Activated CD8-positive, alpha-beta T cell treated with anti-CD3 and anti-CD28 coated beads, Interleukin-2, amount 10 ng/mL, durations not matched to agents 7 days and 5 days (primary cell): ENCODE results near the gene STMN1. TPM values are rescaled to one million over a fixed set of nuclear protein-coding genes. Genes with fewer than 3 reads are reported as not detected.
"Not testable (repeated sequence)": the region's sequence is repeated elsewhere in the genome, so short reads cannot be mapped to it uniquely, and the experiment has no call there.

ENCODE experiments used
- ATAC-seq: fragments of 150-1000 bp; cut with Tn5 transposase; one replicate; pipeline ENCODE4 v1.10.0; 2021; ENCODE audit warnings: moderate library complexity
- CTCF ChIA-PET: fragments of 350-600 bp; sonication (Branson Sonifier 250); formaldehyde crosslinking; loops from one replicate; lab custom pipeline; 2021; ENCODE audit warnings: antibody characterized with exemption; lab: Charles Lee
- POLR2A ChIA-PET: fragments of 350-600 bp; sonication (Branson Sonifier 250); formaldehyde crosslinking; loops from one replicate; lab custom pipeline; 2021; ENCODE audit warnings: antibody characterized with exemption; lab: Charles Lee
- DNase-seq: peaks from one replicate; pipeline ENCODE4 v3.0.0-alpha.2; 2020
- H3K27ac Mint-ChIP-seq: one replicate; pipeline ENCODE4 v1.8.0; 2021; ENCODE audit warnings: mild to moderate bottlenecking, mixed read lengths
- H3K27me3 Mint-ChIP-seq: one replicate; pipeline ENCODE4 v1.8.0; 2021; ENCODE audit warnings: low read depth, mixed read lengths
- H3K36me3 Mint-ChIP-seq: one replicate; pipeline ENCODE4 v1.8.0; 2021; ENCODE audit warnings: low read depth, mixed read lengths
- H3K4me1 Mint-ChIP-seq: one replicate; pipeline ENCODE4 v1.8.0; 2021; ENCODE audit warnings: low read depth, mixed read lengths
- H3K4me3 Mint-ChIP-seq: one replicate; pipeline ENCODE4 v1.8.0; 2021; ENCODE audit warnings: mild to moderate bottlenecking, mixed read lengths
- H3K9me3 Mint-ChIP-seq: one replicate; pipeline ENCODE4 v1.8.0; 2022; ENCODE audit warnings: mixed read lengths; ENCODE audit not compliant: insufficient read depth
- total RNA-seq, 2 experiments: library from RNA; stranded (reverse); gene quantifications; one replicate each; pipeline ENCODE4 v1.2.3, GENCODE V29; 2021

Gene STMN1
- total RNA-seq, 2 experiments from 2014 or later: 740 to 781 TPM

GRCh38 chr1:25933479-25934365 is 27.5 kb upstream of the STMN1 start:
- Mint-ChIP-seq H3K27me3 (peaks cover 5% of the 10 kb centered on the region), H3K27ac (no peak overlapping the region), H3K4me1 (no peaks in the 10 kb centered on the region), H3K36me3 (no peaks in the 10 kb centered on the region), H3K4me3 (no peak overlapping the region), H3K9me3 (no peaks in the 10 kb centered on the region)
- POLR2A ChIA-PET: interaction anchor here (1.4 kb wide), 1 partner anchor 64 kb away, joined by 3 read pairs; the partner anchor contains the start of gene PAFAH2
- DNase-seq: no peak
- CTCF ChIA-PET: interaction anchor here (2.0 kb wide), 1 partner anchor 39 kb away, joined by 7 read pairs; no protein-coding TSS in a partner anchor
- ATAC-seq: no peak

DNA sequence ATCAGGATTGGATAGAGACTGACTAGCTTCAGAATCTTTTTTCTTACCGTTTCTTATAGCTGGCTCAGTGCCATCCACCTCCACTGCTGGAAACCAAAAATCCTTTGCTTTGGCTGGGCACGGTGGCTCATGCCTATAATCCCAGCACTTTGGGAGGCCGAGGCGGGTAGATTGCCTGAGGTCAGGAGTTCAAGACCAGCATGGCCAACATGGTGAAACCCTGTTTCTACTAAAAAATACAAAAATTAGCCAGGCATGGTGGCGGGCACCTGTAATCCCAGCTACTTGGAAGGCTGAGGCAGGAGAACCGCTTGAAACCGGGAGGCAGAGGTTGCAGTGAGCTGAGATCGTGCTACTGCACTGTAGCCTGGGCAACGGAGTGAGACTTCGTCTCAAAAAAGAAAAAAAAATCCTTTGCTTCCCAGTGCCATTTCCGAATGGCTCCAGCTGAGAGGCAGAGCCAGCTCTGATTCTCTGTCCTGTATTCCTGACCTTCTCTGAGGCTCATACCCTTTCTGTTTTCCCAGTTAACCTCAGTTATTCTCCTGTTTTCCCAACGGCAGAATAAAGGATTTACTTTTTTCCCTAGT is 26.7 kb upstream of the STMN1 start:
- DNase-seq, POLR2A ChIA-PET, H3K27ac Mint-ChIP-seq, H3K4me1 Mint-ChIP-seq, H3K9me3 Mint-ChIP-seq, H3K36me3 Mint-ChIP-seq, H3K27me3 Mint-ChIP-seq, H3K4me3 Mint-ChIP-seq, ATAC-seq: not testable (repeated sequence)
- CTCF ChIA-PET: interaction anchor here (1.4 to 2.3 kb wide), 2 partner anchors 37 to 65 kb away, joined by 4 to 5 read pairs; partner anchors contain the start of gene PAFAH2

GRCh38 chr1:25932321-25932720 is 26.1 kb upstream of the STMN1 start:
- peaks cover 5% of the 10 kb centered on the region for H3K27me3 Mint-ChIP-seq
- ChIA-PET POLR2A (no interaction called here), CTCF (interaction anchor here (1.4 to 2.3 kb wide), 2 partner anchors 36 to 65 kb away, joined by 4 to 5 read pairs; partner anchors contain the start of gene PAFAH2)
- no peak for DNase-seq
- H3K4me3 Mint-ChIP-seq: no peak overlapping the region
- no peaks in the 10 kb centered on the region for H3K4me1 Mint-ChIP-seq
- H3K27ac Mint-ChIP-seq: no peak overlapping the region
- ATAC-seq: no peak
- no peaks in the 10 kb centered on the region for H3K9me3 Mint-ChIP-seq
- H3K36me3 Mint-ChIP-seq: no peaks in the 10 kb centered on the region

GRCh38 chr1:25929016-25929415 is 22.8 kb upstream of the STMN1 start:
- Mint-ChIP-seq H3K4me3 (no peak overlapping the region), H3K36me3 (no peaks in the 10 kb centered on the region), H3K27ac (no peak overlapping the region), H3K4me1 (peaks cover 3% of the 10 kb centered on the region), H3K27me3 (peaks cover 23% of the 10 kb centered on the region), H3K9me3 (no peaks in the 10 kb centered on the region)
- ChIA-PET POLR2A (no interaction called here), CTCF (no interaction called here)
- ATAC-seq (no peak), DNase-seq (no peak)

DNA sequence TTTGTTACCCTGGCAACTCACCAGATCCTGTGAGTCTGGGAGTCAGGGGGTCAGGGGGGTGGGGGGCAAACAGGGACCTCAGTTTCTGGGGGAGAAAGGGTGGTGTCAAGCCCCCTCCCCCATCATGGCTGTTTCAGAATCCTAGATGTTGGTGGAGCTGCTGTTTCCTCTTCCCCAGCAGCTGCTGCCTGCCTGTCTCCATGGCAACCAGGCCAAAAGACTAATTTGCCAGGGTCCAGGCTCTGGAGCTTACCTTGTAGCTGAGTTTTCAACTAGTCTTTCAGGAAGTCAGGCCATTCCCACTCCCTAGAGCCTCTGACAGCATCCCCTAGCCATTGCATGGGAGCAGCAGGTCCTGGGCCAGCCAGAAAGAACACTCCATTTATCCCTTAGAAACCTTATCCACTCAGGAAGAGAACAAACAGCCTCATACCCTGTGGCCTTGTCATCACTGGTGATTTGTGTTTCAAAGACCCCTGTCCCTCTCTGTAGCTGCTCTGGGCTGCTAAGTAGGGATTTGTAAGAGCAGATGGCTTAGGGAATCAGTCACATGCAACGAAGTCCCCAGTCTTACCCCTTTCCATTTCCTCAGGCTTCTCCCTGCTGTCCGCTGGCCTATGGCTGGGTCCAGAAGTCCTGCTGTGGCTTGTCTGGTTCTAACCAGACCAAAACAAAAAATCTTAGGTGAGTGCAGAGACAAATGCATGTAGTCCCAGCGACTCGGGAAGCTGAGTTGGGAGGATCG is 21.5 kb upstream of the STMN1 start:
- POLR2A ChIA-PET: no interaction called here
- CTCF ChIA-PET: interaction anchor here (0.8 kb wide), 1 partner anchor 70 kb away, joined by 3 read pairs; the partner anchor contains the start of gene PAFAH2
- ATAC-seq (no peak), DNase-seq (no peak)
- Mint-ChIP-seq H3K4me3 (no peak overlapping the region), H3K27ac (no peak overlapping the region), H3K9me3 (no peaks in the 10 kb centered on the region), H3K36me3 (no peaks in the 10 kb centered on the region), H3K4me1 (peaks cover 11% of the 10 kb centered on the region), H3K27me3 (peaks cover 31% of the 10 kb centered on the region)

GRCh38 chr1:25926731-25927496 is 20.7 kb upstream of the STMN1 start:
- ATAC-seq: no peak
- no peaks in the 10 kb centered on the region for H3K36me3 Mint-ChIP-seq
- H3K27me3 Mint-ChIP-seq: peaks cover 37% of the 10 kb centered on the region
- ChIA-PET POLR2A (no interaction called here), CTCF (interaction anchor here (0.8 to 1.3 kb wide), 3 partner anchors 12 to 71 kb away, joined by 3 to 6 read pairs (median 4); partner anchors contain the start of gene PAFAH2)
- H3K27ac Mint-ChIP-seq: peak overlapping the region; percentile 20
- no peak for DNase-seq
- H3K9me3 Mint-ChIP-seq: no peaks in the 10 kb centered on the region
- peaks cover 18% of the 10 kb centered on the region for H3K4me1 Mint-ChIP-seq
- H3K4me3 Mint-ChIP-seq: no peak overlapping the region

DNA sequence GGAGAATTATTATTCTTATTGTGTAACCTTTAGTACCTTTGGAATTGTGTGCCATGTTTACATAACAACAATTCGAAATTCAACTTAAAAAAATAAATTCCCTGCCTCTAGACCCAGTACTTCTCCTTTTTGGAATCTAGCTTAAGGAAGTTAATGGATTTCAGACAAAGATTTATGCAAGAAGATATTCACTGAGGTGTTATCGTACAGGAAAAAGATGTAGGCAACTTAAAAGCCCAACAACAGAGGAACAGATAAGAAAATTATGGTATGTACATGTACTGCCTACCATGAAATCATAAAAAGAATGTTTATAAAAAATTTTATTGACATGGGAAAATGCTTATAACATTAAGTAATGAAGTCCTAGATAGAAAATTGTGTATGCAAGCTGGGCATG is 18.2 kb upstream of the STMN1 start:
- ATAC-seq: no peak
- no peaks in the 10 kb centered on the region for H3K9me3 Mint-ChIP-seq
- POLR2A ChIA-PET: no interaction called here
- peaks cover 32% of the 10 kb centered on the region for H3K4me1 Mint-ChIP-seq
- H3K4me3 Mint-ChIP-seq: no peak overlapping the region
- H3K27me3 Mint-ChIP-seq: peaks cover 33% of the 10 kb centered on the region
- H3K27ac Mint-ChIP-seq: no peak overlapping the region
- H3K36me3 Mint-ChIP-seq: no peaks in the 10 kb centered on the region
- CTCF ChIA-PET: interaction anchor here (0.9 to 1.5 kb wide), 2 partner anchors 29 to 73 kb away, joined by 3 to 5 read pairs; partner anchors contain the start of gene PAFAH2
- DNase-seq: no peak

- H3K27ac Mint-ChIP-seq: no peak overlapping the region
Measured at GRCh38 chr1:25922971-25923552, 16.8 kb upstream of the STMN1 start.

DNA sequence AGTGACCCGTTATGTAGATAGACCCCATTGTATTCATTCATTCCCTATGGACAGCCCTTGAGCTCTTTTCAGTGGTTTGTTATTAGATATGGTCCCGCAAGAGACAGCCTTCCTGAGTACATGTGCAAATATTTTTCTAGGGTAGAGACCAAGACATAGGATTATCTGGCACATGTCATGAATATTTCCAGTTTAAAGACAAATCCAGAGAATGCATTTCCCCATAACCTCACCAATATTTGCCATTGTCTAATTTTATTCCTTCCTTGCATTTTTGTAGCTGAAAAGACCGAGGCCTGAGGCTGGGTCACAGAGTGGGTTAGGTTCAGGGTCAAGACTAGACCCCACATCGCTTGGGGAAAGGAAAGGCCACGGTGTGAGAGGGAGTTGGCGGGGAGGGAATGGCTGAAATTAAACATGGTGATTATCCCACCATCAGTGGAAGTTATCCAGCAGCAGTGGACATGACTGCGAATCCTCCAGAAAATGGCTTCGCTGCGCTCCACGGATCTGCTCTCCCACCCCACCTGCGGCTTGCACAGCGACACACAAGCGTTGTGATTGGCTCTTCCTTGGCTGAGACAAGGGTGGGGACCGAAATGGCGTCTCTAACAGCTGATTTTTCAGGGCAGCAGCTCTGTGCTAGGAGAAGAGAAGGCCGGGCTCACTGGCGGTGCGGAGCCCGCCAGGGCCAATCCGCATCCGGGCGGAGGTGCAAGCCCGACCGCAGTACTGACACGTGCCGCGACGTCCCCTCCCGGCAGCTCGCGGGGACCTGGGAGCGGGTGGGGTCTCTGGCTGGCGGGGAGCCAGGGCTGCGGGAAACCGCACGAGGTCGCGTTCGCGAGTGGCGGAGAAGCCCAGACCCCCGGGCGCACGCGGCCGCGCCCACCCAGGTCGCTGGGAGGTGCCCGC is 16.1 kb upstream of the STMN1 start:
- Mint-ChIP-seq H3K4me3 (peak overlapping the region; percentile 77), H3K27me3 (peaks cover 33% of the 10 kb centered on the region), H3K36me3 (no peaks in the 10 kb centered on the region), H3K4me1 (peaks cover 41% of the 10 kb centered on the region), H3K9me3 (no peaks in the 10 kb centered on the region), H3K27ac (peak overlapping the region; percentile 41)
- peak; percentile 69 for DNase-seq
- ATAC-seq: peak; percentile 85
- ChIA-PET CTCF (interaction anchor here (0.8 to 4.4 kb wide), 8 partner anchors 11 to 182 kb away, joined by 3 to 26 read pairs (median 6); partner anchors contain the start of gene PAFAH2), POLR2A (interaction anchor here (0.8 to 2.3 kb wide), 3 partner anchors 8 to 75 kb away, joined by 3 to 12 read pairs (median 5); no protein-coding TSS in a partner anchor)

More at GRCh38 chr1:25922971-25923552, 16.8 kb upstream of the STMN1 start:
- ATAC-seq (peak; percentile 60), DNase-seq (no peak)
- ChIA-PET CTCF (interaction anchor here (0.8 to 4.4 kb wide), 5 partner anchors 18 to 181 kb away, joined by 3 to 26 read pairs (median 8); partner anchors contain the start of gene PAFAH2), POLR2A (interaction anchor here (0.7 to 2.3 kb wide), 3 partner anchors 67 to 343 kb away, joined by 4 to 12 read pairs (median 5); no protein-coding TSS in a partner anchor)
- Mint-ChIP-seq H3K27me3 (peaks cover 33% of the 10 kb centered on the region), H3K4me1 (peaks cover 36% of the 10 kb centered on the region), H3K36me3 (no peaks in the 10 kb centered on the region), H3K4me3 (peak overlapping the region; percentile 46), H3K9me3 (no peaks in the 10 kb centered on the region)
